Vagina (tissue), 2 donors: ENCODE measurements around the gene SCFD2.
"Not testable (repeated sequence)": the region's sequence is repeated elsewhere in the genome, so short reads cannot be mapped to it uniquely, and the experiment has no call there.

Experiments used
- POLR2A ChIP-seq, 2 donors: fragments of 450-650 bp; IDR thresholded peaks; one replicate each; pipeline ENCODE4 v1.6.1; 2017; ENCODE audit warnings: antibody characterized with exemption in 2 of 2, mild to moderate bottlenecking in 2 of 2, moderate library complexity in 2 of 2
- TF ChIP-seq, protein P1 (sequence below), 3 experiments: fragments of 450-650 bp in 2 of 3; fragments of 200-600 bp in 1 of 3; sonication (generic) in 1 of 3; IDR thresholded peaks; one replicate each; pipeline ENCODE4 v1.5.1; 2017 to 2019; ENCODE audit warnings: antibody characterized with exemption in 3 of 3, mild to moderate bottlenecking in 2 of 3, moderate library complexity in 2 of 3

GRCh38 chr4:53340145-53340544 lies 25.7 kb downstream of the SCFD2 start:
- TF ChIP-seq, protein P1, sequence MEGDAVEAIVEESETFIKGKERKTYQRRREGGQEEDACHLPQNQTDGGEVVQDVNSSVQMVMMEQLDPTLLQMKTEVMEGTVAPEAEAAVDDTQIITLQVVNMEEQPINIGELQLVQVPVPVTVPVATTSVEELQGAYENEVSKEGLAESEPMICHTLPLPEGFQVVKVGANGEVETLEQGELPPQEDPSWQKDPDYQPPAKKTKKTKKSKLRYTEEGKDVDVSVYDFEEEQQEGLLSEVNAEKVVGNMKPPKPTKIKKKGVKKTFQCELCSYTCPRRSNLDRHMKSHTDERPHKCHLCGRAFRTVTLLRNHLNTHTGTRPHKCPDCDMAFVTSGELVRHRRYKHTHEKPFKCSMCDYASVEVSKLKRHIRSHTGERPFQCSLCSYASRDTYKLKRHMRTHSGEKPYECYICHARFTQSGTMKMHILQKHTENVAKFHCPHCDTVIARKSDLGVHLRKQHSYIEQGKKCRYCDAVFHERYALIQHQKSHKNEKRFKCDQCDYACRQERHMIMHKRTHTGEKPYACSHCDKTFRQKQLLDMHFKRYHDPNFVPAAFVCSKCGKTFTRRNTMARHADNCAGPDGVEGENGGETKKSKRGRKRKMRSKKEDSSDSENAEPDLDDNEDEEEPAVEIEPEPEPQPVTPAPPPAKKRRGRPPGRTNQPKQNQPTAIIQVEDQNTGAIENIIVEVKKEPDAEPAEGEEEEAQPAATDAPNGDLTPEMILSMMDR (IDR thresholded peaks at IDR 0.05), result not testable (repeated sequence)
- not testable (repeated sequence) for TF ChIP-seq POLR2A (IDR thresholded peaks at IDR 0.05)
